GM21423 (cell line): ENCODE measurements around the gene C20orf173.

Experiments
- ATAC-seq: cut with Tn5 transposase; IDR thresholded peaks from one replicate; pipeline ENCODE4 v1.9.1; 2021; ENCODE audit warnings: mild to moderate bottlenecking, moderate library complexity; ENCODE audit not compliant: unreplicated experiment

C20orf173 gene

GRCh38 chr20:35508493-35509218, 20.8 kb downstream of the C20orf173 start:
- ATAC-seq = no peak

GRCh38 chr20:35506872-35507638, 22.4 kb downstream of the C20orf173 start:
- ATAC-seq = no peak

GRCh38 chr20:35506179-35506578, 23.3 kb downstream of the C20orf173 start:
- ATAC-seq = no peak

GRCh38 chr20:35504751-35505150, 24.7 kb downstream of the C20orf173 start:
- no peak for ATAC-seq

- ATAC-seq = no peak
Observed at GRCh38 chr20:35503841-35504561, 25.5 kb downstream of the C20orf173 start.

GRCh38 chr20:35503281-35503680, 26.2 kb downstream of the C20orf173 start:
- no peak for ATAC-seq

- ATAC-seq = no peak
Observed at GRCh38 chr20:35502352-35502751, 27.1 kb downstream of the C20orf173 start.

- ATAC-seq = no peak
Observed at GRCh38 chr20:35499271-35499670, 30.2 kb downstream of the C20orf173 start.

- no peak for ATAC-seq
Observed at GRCh38 chr20:35497780-35498189, 31.7 kb downstream of the C20orf173 start.

- no peak for ATAC-seq
Observed at GRCh38 chr20:35497320-35497719, 32.1 kb downstream of the C20orf173 start.

- ATAC-seq = no peak
Observed at GRCh38 chr20:35496481-35496880, 33.0 kb downstream of the C20orf173 start.

GRCh38 chr20:35492352-35492751, 37.1 kb downstream of the C20orf173 start:
- ATAC-seq = no peak

- ATAC-seq = no peak
Observed at GRCh38 chr20:35491823-35492222, 37.6 kb downstream of the C20orf173 start.

GRCh38 chr20:35490736-35491181, 38.7 kb downstream of the C20orf173 start:
- ATAC-seq = peak; percentile 96

GRCh38 chr20:35489717-35490116, 39.7 kb downstream of the C20orf173 start:
- no peak for ATAC-seq

GRCh38 chr20:35487479-35487878, 42.0 kb downstream of the C20orf173 start:
- no peak for ATAC-seq

GRCh38 chr20:35479798-35480197, 49.7 kb downstream of the C20orf173 start:
- ATAC-seq = no peak

GRCh38 chr20:35478804-35479472, 50.5 kb downstream of the C20orf173 start:
- no peak for ATAC-seq
